HepG2 (cell line): ENCODE results near the gene MADCAM1. TPM values are rescaled to one million over a fixed set of nuclear protein-coding genes. Genes with fewer than 3 reads are reported as not detected.

Experiments
- ATAC-seq: fragments of 200-7000 bp; cut with Tn5 transposase; 3 replicates; pipeline ENCODE4 v1.9.1; 2020; ENCODE audit warnings: mild to moderate bottlenecking, moderate library complexity
- BruUV-seq: library from RNA; stranded (reverse); fragments of 400-500 nt; replicated peaks from 2 replicates; lab custom pipeline; 2021; lab: Mats Ljungman, UMichigan
- CTCF ChIA-PET: fragments of 300-600 bp; formaldehyde crosslinking; extraction: SDS; loops from one replicate; lab custom pipeline; 2021; ENCODE audit warnings: low total read pairs, inconsistent platforms, low intra/inter-chr PET ratio; lab: Yijun Ruan, JAX
- POLR2A ChIA-PET: fragments of 350-600 bp; sonication (Branson Sonifier 250); formaldehyde crosslinking; loops from one replicate; lab custom pipeline; 2020; ENCODE audit warnings: antibody characterized with exemption, inconsistent platforms; lab: Yijun Ruan, JAX
- DNase-seq: peaks from one replicate; pipeline ENCODE4 v3.0.0-alpha.2; 2015; ENCODE audit warnings: low spot score
- FAIRE-seq: peaks from 3 replicates; lab custom pipeline; 2011; peaks lifted over from hg19 to GRCh38; lab: Jason Lieb, UNC
- H2AFZ ChIP-seq: one replicate; pipeline ENCODE4 v1.6.1; 2011; ENCODE audit warnings: low read length, inconsistent platforms
- H3K27ac ChIP-seq: fragments of 300-600 bp; 3 replicates; pipeline ENCODE4 v1.8.0; 2011; ENCODE audit warnings: mixed run types, mild to moderate bottlenecking, mixed read lengths, low read length, inconsistent platforms; ENCODE audit not compliant: insufficient read depth; ENCODE audit errors: extremely low read length
- H3K27me3 ChIP-seq, 2 experiments: fragments of 200-600 bp in 1 of 2; 2 replicates in 1 of 2; 3 replicates in 1 of 2; pipeline versions ENCODE4 v1.6.0 to v1.8.0; 2011; ENCODE audit warnings: low read length in 2 of 2, mild to moderate bottlenecking in 2 of 2, moderate library complexity in 2 of 2, inconsistent platforms in 1 of 2; ENCODE audit not compliant: insufficient read depth in 2 of 2, control insufficient read depth in 1 of 2
- H3K36me3 ChIP-seq, 2 experiments: fragments of 200-600 bp in 1 of 2; replicated peaks in 1 of 2; 2 replicates in 1 of 2; 3 replicates in 1 of 2; pipeline versions ENCODE4 v1.5.1 to v1.8.0; 2011; ENCODE audit warnings: low read length in 2 of 2, inconsistent platforms in 1 of 2; ENCODE audit not compliant: insufficient read depth in 2 of 2, control insufficient read depth in 1 of 2
- H3K4me1 ChIP-seq: 2 replicates; pipeline ENCODE4 v1.5.1; 2012; ENCODE audit warnings: low read length, inconsistent platforms; ENCODE audit not compliant: insufficient read depth
- H3K4me2 ChIP-seq: 2 replicates; pipeline ENCODE4 v1.6.0; 2011; ENCODE audit warnings: low read depth, low read length, inconsistent platforms
- H3K4me3 ChIP-seq, 3 experiments: fragments of 200-600 bp in 1 of 3; sonication (generic), shearing (Covaris generic) in 1 of 3; replicated peaks in 1 of 3; 2 replicates each; pipeline ENCODE4 v1.5.1; 2011 to 2016; ENCODE audit warnings: low read length in 3 of 3, inconsistent platforms in 2 of 3, low read depth in 2 of 3, mild to moderate bottlenecking in 2 of 3, control low read depth in 1 of 3, mixed read lengths in 1 of 3; ENCODE audit not compliant: insufficient read depth in 1 of 3
- H3K79me2 ChIP-seq: one replicate; pipeline ENCODE4 v1.6.1; 2011; ENCODE audit warnings: low read length, inconsistent platforms; ENCODE audit not compliant: insufficient read depth
- H3K9ac ChIP-seq: 2 replicates; pipeline ENCODE4 v1.6.0; 2011; ENCODE audit warnings: mild to moderate bottlenecking, low read depth, low read length, inconsistent platforms; ENCODE audit not compliant: insufficient read depth
- H3K9me3 ChIP-seq: 2 replicates; pipeline ENCODE4 v1.5.1; 2012; ENCODE audit warnings: mild to moderate bottlenecking, low read length
- H4K20me1 ChIP-seq: 2 replicates; pipeline ENCODE4 v1.6.0; 2011; ENCODE audit warnings: inconsistent platforms, mild to moderate bottlenecking, low read length, moderate library complexity; ENCODE audit not compliant: insufficient read depth
- AGO1 ChIP-seq: fragments of 200-400 bp; formaldehyde crosslinking; IDR thresholded peaks from 2 replicates; pipeline ENCODE4 v1.6.1; 2017; ENCODE audit warnings: mild to moderate bottlenecking, low read depth, low read length, moderate library complexity; ENCODE audit not compliant: poor library complexity, severe bottlenecking
- AGO2 ChIP-seq: fragments of 200-400 bp; formaldehyde crosslinking; optimal IDR thresholded peaks from 2 replicates; pipeline ENCODE3; 2017; ENCODE audit warnings: mild to moderate bottlenecking, low read depth, low read length, moderate library complexity
- ARNT ChIP-seq: fragments of 450-650 bp; IDR thresholded peaks from 2 replicates; pipeline ENCODE4 v1.6.1; 2017
- RARA ChIP-seq: IDR thresholded peaks from 2 replicates; pipeline ENCODE4 v1.6.1; 2016; ENCODE audit warnings: missing genetic modification reagents, missing compliant biosample characterization
- SMARCC2 ChIP-seq: fragments of 450-650 bp; IDR thresholded peaks from 2 replicates; pipeline ENCODE4 v1.6.1; 2017; ENCODE audit warnings: antibody characterized with exemption, mild to moderate bottlenecking
- TBX3 ChIP-seq: fragments of 450-650 bp; IDR thresholded peaks from 2 replicates; pipeline ENCODE4 v1.6.1; 2017; ENCODE audit warnings: antibody characterized with exemption, mild to moderate bottlenecking, inconsistent platforms, borderline replicate concordance
- ZNF282 ChIP-seq: fragments of 450-650 bp; IDR thresholded peaks from 2 replicates; pipeline ENCODE4 v1.6.1; 2018; ENCODE audit not compliant: partially characterized antibody
- ZNF446 ChIP-seq: sonication (generic); formaldehyde crosslinking; IDR thresholded peaks from 2 replicates; pipeline ENCODE4 v1.5.0; 2020; ENCODE audit warnings: mild to moderate bottlenecking, missing genetic modification reagents
- WGBS: methylation state at CpG from one replicate; pipeline ENCODE4 v1.1.6; 2017; ENCODE audit warnings: low lambda C conversion rate; 5-methylcytosine and 5-hydroxymethylcytosine counted together
- in situ Hi-C: cut with HindIII; loops from 2 replicates; pipeline ENCODE4 v1.10.0; 2017; ENCODE audit warnings: low pct_unique_long_range_greater_than_20kb; ENCODE audit not compliant: extremely low pct_ligation_motif_present
- intact Hi-C: fragments of 100-400 bp; cut with micrococcal nuclease; formaldehyde crosslinking; loops from one replicate; pipeline ENCODE4 v1.10.0; 2022; ENCODE audit not compliant: unreplicated experiment
- polyA plus RNA-seq, 8 experiments: library from polyadenylated mRNA; depleted of rRNA in 3 of 8; stranded (reverse) in 7 of 8; unstranded in 1 of 8; fragments of >200 nt; fragmentation: Illumina TruSeq in 4 of 8; extraction: Trizol in 4 of 8; gene quantifications; 2 replicates each; pipeline versions ENCODE4 v1.2.1 to v1.2.3, GENCODE V29; 2011 to 2016; ENCODE audit warnings: low read depth in 4 of 8, missing spikeins in 1 of 8, mixed read lengths in 1 of 8; ENCODE audit not compliant: insufficient read depth in 1 of 8
- total RNA-seq, 5 experiments: library from RNA; depleted of rRNA; stranded (reverse); fragments of >200 nt; fragmentation: Illumina TruSeq; extraction: Trizol; gene quantifications; 2 replicates each; pipeline ENCODE4 v1.2.3, GENCODE V29; 2016; ENCODE audit warnings: low read depth in 1 of 5
- TF ChIP-seq, protein P1 (sequence below): sonication (generic); formaldehyde crosslinking; IDR thresholded peaks from 2 replicates; pipeline ENCODE4 v1.8.1; 2023; ENCODE audit warnings: missing genetic modification reagents, inconsistent platforms, borderline replicate concordance
- TF ChIP-seq, protein P2 (sequence below): sonication (generic); formaldehyde crosslinking; IDR thresholded peaks from 2 replicates; pipeline ENCODE4 v1.5.0; 2020; ENCODE audit warnings: mild to moderate bottlenecking, missing genetic modification reagents, moderate library complexity
- TF ChIP-seq, protein P3 (sequence below): IDR thresholded peaks from 2 replicates; pipeline ENCODE4 v1.6.1; 2016; ENCODE audit warnings: missing compliant biosample characterization, missing genetic modification reagents, borderline replicate concordance

MADCAM1 gene
- total and polyA plus RNA-seq, 2 of the 13 experiments (the other 11 are each of a cell fraction or from before 2014, with no cell fraction given) = 0.29 to 0.33 TPM

DNA sequence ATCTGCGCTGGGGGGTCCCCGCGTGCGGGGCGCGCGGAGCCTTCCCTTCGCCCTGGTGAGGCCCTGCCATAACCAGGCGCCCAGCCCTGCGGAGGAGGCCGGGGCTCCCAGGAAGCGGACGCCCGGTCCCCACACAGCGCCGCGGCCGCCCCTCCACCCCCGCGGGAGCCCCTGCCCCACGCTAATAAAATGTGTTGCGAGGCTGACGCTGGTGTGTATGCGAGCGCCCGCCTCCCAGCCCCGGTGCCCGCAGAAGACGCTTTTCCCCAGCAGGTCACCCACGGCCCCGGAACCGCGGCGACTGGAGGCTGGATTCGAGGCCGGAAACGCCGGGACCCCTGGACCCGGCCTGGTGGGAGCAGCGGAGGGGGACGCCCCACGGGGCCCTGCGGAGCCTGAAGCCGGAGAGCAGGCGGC lies 23.2 kb downstream of the MADCAM1 start:
- Histone ChIP-seq H3K9me3 (no peaks in the 10 kb centered on the region), H3K79me2 (no peaks in the 10 kb centered on the region), H4K20me1 (no peaks in the 10 kb centered on the region), H3K4me1 (peaks cover 31% of the 10 kb centered on the region), H3K36me3 (no peaks in the 10 kb centered on the region), H3K27ac (no peak overlapping the region), H3K4me2 (no peak overlapping the region), H3K9ac (no peak overlapping the region), H3K4me3 (no peak overlapping the region), H3K27me3 (no peaks in the 10 kb centered on the region), H2AFZ (no peak overlapping the region)
- TF ChIP-seq AGO2 (peak; percentile 70), RARA (CRISPR knock-in tag) (no peak), ARNT (no peak), AGO1 (peak; percentile 16), TBX3 (no peak), ZNF282 (no peak), ZNF446 (no peak), SMARCC2 (no peak)
- TF ChIP-seq, protein P1, sequence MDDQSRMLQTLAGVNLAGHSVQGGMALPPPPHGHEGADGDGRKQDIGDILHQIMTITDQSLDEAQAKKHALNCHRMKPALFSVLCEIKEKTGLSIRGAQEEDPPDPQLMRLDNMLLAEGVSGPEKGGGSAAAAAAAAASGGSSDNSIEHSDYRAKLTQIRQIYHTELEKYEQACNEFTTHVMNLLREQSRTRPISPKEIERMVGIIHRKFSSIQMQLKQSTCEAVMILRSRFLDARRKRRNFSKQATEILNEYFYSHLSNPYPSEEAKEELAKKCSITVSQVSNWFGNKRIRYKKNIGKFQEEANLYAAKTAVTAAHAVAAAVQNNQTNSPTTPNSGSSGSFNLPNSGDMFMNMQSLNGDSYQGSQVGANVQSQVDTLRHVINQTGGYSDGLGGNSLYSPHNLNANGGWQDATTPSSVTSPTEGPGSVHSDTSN (CRISPR knock-in tag) = no peak
- TF ChIP-seq, protein P2, sequence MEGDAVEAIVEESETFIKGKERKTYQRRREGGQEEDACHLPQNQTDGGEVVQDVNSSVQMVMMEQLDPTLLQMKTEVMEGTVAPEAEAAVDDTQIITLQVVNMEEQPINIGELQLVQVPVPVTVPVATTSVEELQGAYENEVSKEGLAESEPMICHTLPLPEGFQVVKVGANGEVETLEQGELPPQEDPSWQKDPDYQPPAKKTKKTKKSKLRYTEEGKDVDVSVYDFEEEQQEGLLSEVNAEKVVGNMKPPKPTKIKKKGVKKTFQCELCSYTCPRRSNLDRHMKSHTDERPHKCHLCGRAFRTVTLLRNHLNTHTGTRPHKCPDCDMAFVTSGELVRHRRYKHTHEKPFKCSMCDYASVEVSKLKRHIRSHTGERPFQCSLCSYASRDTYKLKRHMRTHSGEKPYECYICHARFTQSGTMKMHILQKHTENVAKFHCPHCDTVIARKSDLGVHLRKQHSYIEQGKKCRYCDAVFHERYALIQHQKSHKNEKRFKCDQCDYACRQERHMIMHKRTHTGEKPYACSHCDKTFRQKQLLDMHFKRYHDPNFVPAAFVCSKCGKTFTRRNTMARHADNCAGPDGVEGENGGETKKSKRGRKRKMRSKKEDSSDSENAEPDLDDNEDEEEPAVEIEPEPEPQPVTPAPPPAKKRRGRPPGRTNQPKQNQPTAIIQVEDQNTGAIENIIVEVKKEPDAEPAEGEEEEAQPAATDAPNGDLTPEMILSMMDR = no peak
- TF ChIP-seq, protein P3, sequence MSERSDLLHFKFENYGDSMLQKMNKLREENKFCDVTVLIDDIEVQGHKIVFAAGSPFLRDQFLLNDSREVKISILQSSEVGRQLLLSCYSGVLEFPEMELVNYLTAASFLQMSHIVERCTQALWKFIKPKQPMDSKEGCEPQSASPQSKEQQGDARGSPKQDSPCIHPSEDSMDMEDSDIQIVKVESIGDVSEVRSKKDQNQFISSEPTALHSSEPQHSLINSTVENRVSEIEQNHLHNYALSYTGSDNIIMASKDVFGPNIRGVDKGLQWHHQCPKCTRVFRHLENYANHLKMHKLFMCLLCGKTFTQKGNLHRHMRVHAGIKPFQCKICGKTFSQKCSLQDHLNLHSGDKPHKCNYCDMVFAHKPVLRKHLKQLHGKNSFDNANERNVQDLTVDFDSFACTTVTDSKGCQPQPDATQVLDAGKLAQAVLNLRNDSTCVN = no peak
- ATAC-seq (no peak), DNase-seq (no peak), FAIRE-seq (no peak)
- in situ Hi-C loops = no loop called here
- 98% methylated on average over 9 of the region's 45 CpGs for WGBS
- CTCF ChIA-PET = no interaction called here
- intact Hi-C loops = no loop called here
- BruUV-seq = no TSS peak
- POLR2A ChIA-PET = interaction anchor here (1.8 kb wide), 1 partner anchor 11 kb away, joined by 8 read pairs; no protein-coding TSS in a partner anchor
